ENCODE measurements around the gene ENTREP3. TPM values are rescaled to one million over a fixed set of nuclear protein-coding genes. Genes with fewer than 3 reads are reported as not detected.

The ENTREP3 gene
- total RNA-seq, 4 donors from 2014 or later, result 7.9 to 22.3 (median 18.8) TPM

GRCh38 chr1:155261493-155261851 is 6.2 kb upstream of the ENTREP3 start:
- TF ChIP-seq POLR2A (IDR thresholded peaks at IDR 0.05) (no peak), CTCF (IDR thresholded peaks at IDR 0.05 in 4 of 5, conservative IDR thresholded peaks at IDR 0.05 in 1 of 5) (no peak)
- ATAC-seq, result peak in 1 of 2 donors; percentile 6
- intact Hi-C loops (cut with DNase I; ENCODE audit: low total_unique reads), result no loop called here
- Histone ChIP-seq H3K9me3 (no peaks in the 10 kb centered on the region), H3K27me3 (no peaks in the 10 kb centered on the region), H3K27ac (peak overlapping the region; percentile 79 to 90 (median 88)), H3K4me3 (peak overlapping the region; percentile 71 to 86 (median 76)), H3K4me1 (peaks cover 14 to 20% of the 10 kb centered on the region in 2 donors), H3K36me3 (peaks cover 0 to 64% of the 10 kb centered on the region in 2 donors)
- in situ Hi-C loops (cut with MboI; ENCODE audit: low sequenced_read_pairs in 4 of 4), result loop anchor here in 1 of 4 donors (10.0 kb wide), 1 partner anchor 53 kb away; no protein-coding TSS in a partner anchor
- DNase-seq, result no peak

GRCh38 chr1:155260276-155260675 is 5.0 kb upstream of the ENTREP3 start:
- TF ChIP-seq POLR2A (IDR thresholded peaks at IDR 0.05) (no peak), CTCF (IDR thresholded peaks at IDR 0.05 in 4 of 5, conservative IDR thresholded peaks at IDR 0.05 in 1 of 5) (no peak)
- Histone ChIP-seq H3K4me3 (no peak overlapping the region), H3K27ac (no peak overlapping the region), H3K36me3 (peaks cover 0 to 52% of the 10 kb centered on the region in 2 donors), H3K4me1 (peaks cover 20 to 26% of the 10 kb centered on the region in 2 donors), H3K27me3 (no peaks in the 10 kb centered on the region), H3K9me3 (no peaks in the 10 kb centered on the region)
- in situ Hi-C loops (cut with MboI; ENCODE audit: low sequenced_read_pairs in 4 of 4) (loop anchor here in 1 of 4 donors (10.0 kb wide), 1 partner anchor 55 kb away; no protein-coding TSS in a partner anchor), intact Hi-C loops (cut with DNase I; ENCODE audit: low total_unique reads) (no loop called here)
- DNase-seq, result no peak
- no peak for ATAC-seq

GRCh38 chr1:155256058-155256852 is 972 bp upstream of the ENTREP3 start:
- intact Hi-C loops (cut with DNase I; ENCODE audit: low total_unique reads) (no loop called here), in situ Hi-C loops (cut with MboI; ENCODE audit: low sequenced_read_pairs in 4 of 4) (loop anchor here in 1 of 4 donors (10.0 kb wide), 1 partner anchor 59 kb away; no protein-coding TSS in a partner anchor)
- Histone ChIP-seq H3K9me3 (no peaks in the 10 kb centered on the region), H3K4me1 (peaks cover 19 to 31% of the 10 kb centered on the region in 2 donors), H3K36me3 (peaks cover 0 to 28% of the 10 kb centered on the region in 2 donors), H3K27ac (peak overlapping the region; percentile 91 to 95 (median 92)), H3K27me3 (no peaks in the 10 kb centered on the region), H3K4me3 (peak overlapping the region; percentile 78 to 92 (median 90))
- TF ChIP-seq CTCF (IDR thresholded peaks at IDR 0.05 in 4 of 5, conservative IDR thresholded peaks at IDR 0.05 in 1 of 5), result no peak
- TF ChIP-seq POLR2A (IDR thresholded peaks at IDR 0.05), result no peak
- ATAC-seq, result no peak
- DNase-seq, result peak in 1 of 2 donors; percentile 32

GRCh38 chr1:155254714-155255242 is 505 bp downstream of the ENTREP3 start:
- peak overlapping the region; percentile 78 to 92 (median 90) for H3K4me3 ChIP-seq
- DNase-seq (peak in 1 of 2 donors; percentile 23), ATAC-seq (peak; percentile 15 to 23)
- intact Hi-C loops (cut with DNase I; ENCODE audit: low total_unique reads), result loop anchor here (2.0 kb wide), 1 partner anchor 54 kb away; the partner anchor contains the start of gene FDPS
- in situ Hi-C loops (cut with MboI; ENCODE audit: low sequenced_read_pairs in 4 of 4), result loop anchor here in 1 of 4 donors (10.0 kb wide), 1 partner anchor 60 kb away; no protein-coding TSS in a partner anchor
- H3K36me3 ChIP-seq, result peaks cover 0 to 21% of the 10 kb centered on the region in 2 donors
- peak overlapping the region; percentile 91 to 95 (median 92) for H3K27ac ChIP-seq
- no peaks in the 10 kb centered on the region for H3K27me3 ChIP-seq
- peaks cover 17 to 30% of the 10 kb centered on the region in 2 donors for H3K4me1 ChIP-seq
- H3K9me3 ChIP-seq, result no peaks in the 10 kb centered on the region
- no peak for TF ChIP-seq POLR2A (IDR thresholded peaks at IDR 0.05)
